Measurements from ENCODE around the gene MSN.
"Not testable (repeated sequence)": the region's sequence is repeated elsewhere in the genome, so short reads cannot be mapped to it uniquely, and the experiment has no call there.

Gene MSN

DNA sequence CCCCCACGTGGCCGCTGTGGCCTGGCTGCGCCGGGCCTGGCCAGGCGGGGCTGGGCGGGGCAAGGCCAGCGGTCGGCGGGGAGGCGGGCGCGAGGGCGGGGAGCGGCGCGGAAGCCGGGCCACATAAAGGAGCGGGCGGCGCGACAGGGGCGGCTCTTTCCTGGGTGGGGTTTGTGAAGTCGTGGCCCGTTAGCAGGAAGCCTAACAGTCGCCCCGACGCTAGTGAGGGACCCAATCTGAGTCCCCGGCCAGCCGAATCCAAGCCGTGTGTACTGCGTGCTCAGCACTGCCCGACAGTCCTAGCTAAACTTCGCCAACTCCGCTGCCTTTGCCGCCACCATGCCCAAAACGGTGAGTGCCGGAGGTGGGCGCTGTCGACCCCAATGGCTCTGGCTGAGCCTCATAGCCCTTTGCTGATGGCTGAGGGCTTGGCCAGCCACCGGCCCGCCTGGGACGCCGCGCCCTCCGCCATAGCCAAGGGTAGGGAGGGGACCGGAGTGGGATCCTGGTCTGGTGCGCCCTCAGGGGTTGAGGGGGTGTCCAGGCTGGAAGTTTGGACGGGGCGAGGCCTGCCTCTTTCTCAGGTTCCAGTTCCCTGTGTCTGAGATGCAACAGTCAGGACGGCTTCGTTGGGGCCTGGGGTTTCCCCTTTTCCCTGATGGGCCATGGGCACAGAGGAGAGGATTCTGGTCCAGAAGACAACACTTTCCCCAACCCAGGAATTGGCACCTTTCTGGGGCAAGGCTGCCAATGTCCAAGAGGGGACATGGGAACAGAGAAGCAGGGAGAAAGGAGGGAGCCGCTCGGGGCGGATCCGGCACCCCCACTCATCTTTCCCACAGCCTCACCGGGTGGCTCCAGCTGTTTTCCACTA is at the start of gene MSN:
TSS of gene MSN (plus strand) at position 152 of the 874 bp plus-strand sequence. CDS start at position 340, 188 bp downstream.
- Histone ChIP-seq H3K9me2 (ENCODE audit: low read depth, low read length) (no peaks in the 10 kb centered on the region), H3K4me2 (ENCODE audit: low read length) (peak within 1 kb of the TSS; percentile 83), H3K27me3 (ENCODE audit: insufficient read depth, low read length) (no peaks in the 10 kb centered on the region), H3K9me3 (ENCODE audit: low read length) (no peaks in the 10 kb centered on the region), H3K27ac (ENCODE audit: low read depth, low read length, poor library complexity, severe bottlenecking) (peak within 1 kb of the TSS; percentile 88), H2AFZ (ENCODE audit: low read length) (no peak within 1 kb of the TSS), H3F3A (ENCODE audit: insufficient read depth, low read length) (no peaks in the 10 kb centered on the region), H4K20me1 (ENCODE audit: insufficient read depth, low read length) (no peaks in the 10 kb centered on the region), H3K36me3 (ENCODE audit: insufficient read depth, low read length) (no peaks in the 10 kb centered on the region; the same call in 1 of the 2 replicates), H3K4me1 (ENCODE audit: insufficient read depth, low read length, severe bottlenecking) (peaks cover 32% of the 10 kb centered on the region), H3K9ac (ENCODE audit: low read length) (peak within 1 kb of the TSS; percentile 97), H3K4me3 (ENCODE audit: low read depth, low read length, poor library complexity, severe bottlenecking) (peak within 1 kb of the TSS; percentile 98), H3K79me2 (ENCODE audit: insufficient read depth, low read length) (peaks cover 42% of the 10 kb centered on the region)
- TF ChIP-seq CTCF (IDR thresholded peaks at IDR 0.05; ENCODE audit: low read length) (peak; percentile 29; the same call in 1 of the 2 replicates), EZH2 (IDR thresholded peaks at IDR 0.05; ENCODE audit: borderline replicate concordance, low read length) (no peak)

- H3K9me3 ChIP-seq (ENCODE audit: low read length), result not testable (repeated sequence)
These were observed 47.3 kb upstream of the MSN start for GRCh38 chrX:65620096-65620705.

GRCh38 chrX:65630771-65631170 is 36.7 kb upstream of the MSN start:
- H3K4me1 ChIP-seq (ENCODE audit: insufficient read depth, low read length, severe bottlenecking), result no peaks in the 10 kb centered on the region
- H3K4me3 ChIP-seq (ENCODE audit: low read depth, low read length, poor library complexity, severe bottlenecking), result no peak overlapping the region
- H3K9ac ChIP-seq (ENCODE audit: low read length), result no peak overlapping the region
- H3K36me3 ChIP-seq (ENCODE audit: insufficient read depth, low read length), result no peaks in the 10 kb centered on the region
- no peaks in the 10 kb centered on the region for H3K27me3 ChIP-seq (ENCODE audit: insufficient read depth, low read length)
- no peaks in the 10 kb centered on the region for H4K20me1 ChIP-seq (ENCODE audit: insufficient read depth, low read length)
- H3K9me3 ChIP-seq (ENCODE audit: low read length), result no peaks in the 10 kb centered on the region
- no peaks in the 10 kb centered on the region for H3K79me2 ChIP-seq (ENCODE audit: insufficient read depth, low read length)
- H2AFZ ChIP-seq (ENCODE audit: low read length), result no peak overlapping the region
- no peak for TF ChIP-seq EZH2 (IDR thresholded peaks at IDR 0.05; ENCODE audit: borderline replicate concordance, low read length)
- no peak for TF ChIP-seq CTCF (IDR thresholded peaks at IDR 0.05; ENCODE audit: low read length)
- no peak overlapping the region for H3K4me2 ChIP-seq (ENCODE audit: low read length)
- no peaks in the 10 kb centered on the region for H3F3A ChIP-seq (ENCODE audit: insufficient read depth, low read length)
- no peak overlapping the region for H3K27ac ChIP-seq (ENCODE audit: low read depth, low read length, poor library complexity, severe bottlenecking)
- H3K9me2 ChIP-seq (ENCODE audit: low read depth, low read length), result no peaks in the 10 kb centered on the region

More at GRCh38 chrX:65620096-65620705, 47.3 kb upstream of the MSN start:
- H2AFZ ChIP-seq (ENCODE audit: low read length); H3K9me2 ChIP-seq (ENCODE audit: low read depth, low read length); H3F3A ChIP-seq (ENCODE audit: insufficient read depth, low read length); H3K36me3 ChIP-seq (ENCODE audit: insufficient read depth, low read length); H3K4me2 ChIP-seq (ENCODE audit: low read length); H3K27ac ChIP-seq (ENCODE audit: low read depth, low read length, poor library complexity, severe bottlenecking); H3K4me1 ChIP-seq (ENCODE audit: insufficient read depth, low read length, severe bottlenecking); H3K27me3 ChIP-seq (ENCODE audit: insufficient read depth, low read length); H3K9ac ChIP-seq (ENCODE audit: low read length); H4K20me1 ChIP-seq (ENCODE audit: insufficient read depth, low read length); H3K79me2 ChIP-seq (ENCODE audit: insufficient read depth, low read length); H3K4me3 ChIP-seq (ENCODE audit: low read depth, low read length, poor library complexity, severe bottlenecking): not testable (repeated sequence)

Data from OCI-LY1 (cell line).